Endothelial cell (in vitro differentiated cells): ENCODE measurements around the gene C11orf91. TPM values are rescaled to one million over a fixed set of nuclear protein-coding genes. Genes with fewer than 3 reads are reported as not detected.

Experiments used
- DNase-seq: peaks from one replicate; pipeline ENCODE4 v3.0.0; 2021; ENCODE audit warnings: low spot score
- H3K27ac Mint-ChIP-seq: one replicate; pipeline ENCODE4 v1.8.0; 2021; ENCODE audit warnings: mixed read lengths, inconsistent platforms; ENCODE audit not compliant: unreplicated experiment
- H3K27me3 Mint-ChIP-seq: one replicate; pipeline ENCODE4 v1.8.0; 2021; ENCODE audit warnings: mild to moderate bottlenecking, moderate library complexity, mixed read lengths, inconsistent platforms; ENCODE audit not compliant: unreplicated experiment
- H3K36me3 Mint-ChIP-seq: one replicate; pipeline ENCODE4 v1.8.0; 2021; ENCODE audit warnings: mild to moderate bottlenecking, low read depth, mixed read lengths, inconsistent platforms; ENCODE audit not compliant: unreplicated experiment
- H3K4me1 Mint-ChIP-seq: one replicate; pipeline ENCODE4 v1.8.0; 2021; ENCODE audit warnings: mild to moderate bottlenecking, mixed read lengths, inconsistent platforms; ENCODE audit not compliant: unreplicated experiment
- H3K4me3 Mint-ChIP-seq: one replicate; pipeline ENCODE4 v1.8.0; 2021; ENCODE audit warnings: mild to moderate bottlenecking, mixed read lengths, inconsistent platforms; ENCODE audit not compliant: unreplicated experiment
- H3K9me3 Mint-ChIP-seq: one replicate; pipeline ENCODE4 v1.8.0; 2021; ENCODE audit warnings: mixed read lengths, inconsistent platforms; ENCODE audit not compliant: unreplicated experiment
- total RNA-seq: library from RNA; stranded (reverse); fragmentation: NEBNext Ultra II Directional; extraction: Animal tissue kit (Norgen Biotek cat#: 25700); gene quantifications from one replicate; pipeline ENCODE4 v1.2.1, GENCODE V29; 2021; ENCODE audit not compliant: unreplicated experiment
- TF ChIP-seq, protein P1 (sequence below): fragments of 200-600 bp; sonication (generic); IDR thresholded peaks from one replicate; pipeline ENCODE4 v1.5.0; 2021; ENCODE audit warnings: antibody characterized with exemption; ENCODE audit not compliant: unreplicated experiment

The C11orf91 gene
- total RNA-seq, 1 donor from 2014 or later: not detected

DNA sequence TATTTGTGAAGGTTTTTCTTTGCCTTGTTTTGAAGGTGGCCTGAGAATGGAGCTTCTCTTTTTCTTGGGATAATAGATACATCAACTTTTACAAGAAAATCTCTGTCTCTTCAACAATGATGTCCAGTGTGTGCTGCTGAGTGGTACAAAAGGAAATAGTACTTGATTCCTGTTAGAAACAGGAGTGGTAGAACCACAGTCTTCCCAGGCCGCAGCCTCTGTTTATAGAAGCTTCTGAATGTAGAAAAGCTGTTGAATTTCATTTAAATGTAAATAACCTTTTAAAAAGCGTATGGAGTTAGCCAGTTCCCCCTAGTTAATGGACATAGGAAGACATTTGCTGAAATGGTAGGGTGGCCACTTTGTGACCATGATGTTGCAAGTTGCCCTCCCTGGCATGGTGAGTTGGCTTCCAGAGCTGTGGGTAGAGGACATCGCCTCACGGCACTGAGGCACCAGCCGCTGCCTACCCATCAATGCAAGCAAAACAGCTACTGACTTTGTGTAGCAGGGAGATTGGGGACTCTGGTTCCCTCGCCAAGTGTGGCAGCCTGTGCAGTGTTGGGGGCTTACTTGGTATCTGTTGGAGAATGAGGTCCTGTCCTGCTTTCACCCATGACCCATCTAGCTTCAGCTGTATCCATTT is 31.6 kb downstream of the C11orf91 start:
- Mint-ChIP-seq H3K36me3 (peaks cover 18% of the 10 kb centered on the region), H3K4me1 (no peaks in the 10 kb centered on the region), H3K9me3 (no peaks in the 10 kb centered on the region), H3K4me3 (no peak overlapping the region), H3K27me3 (no peaks in the 10 kb centered on the region), H3K27ac (no peak overlapping the region)
- TF ChIP-seq, protein P1, sequence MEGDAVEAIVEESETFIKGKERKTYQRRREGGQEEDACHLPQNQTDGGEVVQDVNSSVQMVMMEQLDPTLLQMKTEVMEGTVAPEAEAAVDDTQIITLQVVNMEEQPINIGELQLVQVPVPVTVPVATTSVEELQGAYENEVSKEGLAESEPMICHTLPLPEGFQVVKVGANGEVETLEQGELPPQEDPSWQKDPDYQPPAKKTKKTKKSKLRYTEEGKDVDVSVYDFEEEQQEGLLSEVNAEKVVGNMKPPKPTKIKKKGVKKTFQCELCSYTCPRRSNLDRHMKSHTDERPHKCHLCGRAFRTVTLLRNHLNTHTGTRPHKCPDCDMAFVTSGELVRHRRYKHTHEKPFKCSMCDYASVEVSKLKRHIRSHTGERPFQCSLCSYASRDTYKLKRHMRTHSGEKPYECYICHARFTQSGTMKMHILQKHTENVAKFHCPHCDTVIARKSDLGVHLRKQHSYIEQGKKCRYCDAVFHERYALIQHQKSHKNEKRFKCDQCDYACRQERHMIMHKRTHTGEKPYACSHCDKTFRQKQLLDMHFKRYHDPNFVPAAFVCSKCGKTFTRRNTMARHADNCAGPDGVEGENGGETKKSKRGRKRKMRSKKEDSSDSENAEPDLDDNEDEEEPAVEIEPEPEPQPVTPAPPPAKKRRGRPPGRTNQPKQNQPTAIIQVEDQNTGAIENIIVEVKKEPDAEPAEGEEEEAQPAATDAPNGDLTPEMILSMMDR: no peak
- DNase-seq: no peak

DNA sequence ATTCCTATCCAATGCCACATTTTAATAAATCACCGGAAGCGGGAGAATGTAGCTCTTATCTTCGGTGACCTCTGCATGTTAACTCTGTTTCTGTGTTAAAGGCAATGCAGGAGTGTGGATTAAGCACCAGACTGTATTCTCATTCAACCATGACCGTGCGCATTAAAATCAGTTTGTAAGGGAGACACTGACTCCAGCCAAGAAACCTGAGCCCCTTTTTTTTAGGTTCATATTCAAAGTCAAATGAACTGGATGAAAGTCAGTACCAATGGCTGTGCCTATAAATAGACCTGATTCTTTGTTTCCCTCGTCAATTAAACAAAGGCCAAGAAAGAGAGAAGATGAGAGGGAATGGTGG is 32.2 kb downstream of the C11orf91 start:
- DNase-seq: no peak
- TF ChIP-seq, protein P1: no peak
- H3K4me1 Mint-ChIP-seq: no peaks in the 10 kb centered on the region
- H3K27me3 Mint-ChIP-seq: no peaks in the 10 kb centered on the region
- no peak overlapping the region for H3K27ac Mint-ChIP-seq
- no peak overlapping the region for H3K4me3 Mint-ChIP-seq
- peaks cover 18% of the 10 kb centered on the region for H3K36me3 Mint-ChIP-seq
- H3K9me3 Mint-ChIP-seq: no peaks in the 10 kb centered on the region

GRCh38 chr11:33667819-33668467 is 32.7 kb downstream of the C11orf91 start:
- Mint-ChIP-seq H3K9me3 (no peaks in the 10 kb centered on the region), H3K36me3 (peaks cover 18% of the 10 kb centered on the region), H3K27ac (no peak overlapping the region), H3K27me3 (no peaks in the 10 kb centered on the region), H3K4me1 (no peaks in the 10 kb centered on the region), H3K4me3 (no peak overlapping the region)
- TF ChIP-seq, protein P1: no peak
- no peak for DNase-seq

DNA sequence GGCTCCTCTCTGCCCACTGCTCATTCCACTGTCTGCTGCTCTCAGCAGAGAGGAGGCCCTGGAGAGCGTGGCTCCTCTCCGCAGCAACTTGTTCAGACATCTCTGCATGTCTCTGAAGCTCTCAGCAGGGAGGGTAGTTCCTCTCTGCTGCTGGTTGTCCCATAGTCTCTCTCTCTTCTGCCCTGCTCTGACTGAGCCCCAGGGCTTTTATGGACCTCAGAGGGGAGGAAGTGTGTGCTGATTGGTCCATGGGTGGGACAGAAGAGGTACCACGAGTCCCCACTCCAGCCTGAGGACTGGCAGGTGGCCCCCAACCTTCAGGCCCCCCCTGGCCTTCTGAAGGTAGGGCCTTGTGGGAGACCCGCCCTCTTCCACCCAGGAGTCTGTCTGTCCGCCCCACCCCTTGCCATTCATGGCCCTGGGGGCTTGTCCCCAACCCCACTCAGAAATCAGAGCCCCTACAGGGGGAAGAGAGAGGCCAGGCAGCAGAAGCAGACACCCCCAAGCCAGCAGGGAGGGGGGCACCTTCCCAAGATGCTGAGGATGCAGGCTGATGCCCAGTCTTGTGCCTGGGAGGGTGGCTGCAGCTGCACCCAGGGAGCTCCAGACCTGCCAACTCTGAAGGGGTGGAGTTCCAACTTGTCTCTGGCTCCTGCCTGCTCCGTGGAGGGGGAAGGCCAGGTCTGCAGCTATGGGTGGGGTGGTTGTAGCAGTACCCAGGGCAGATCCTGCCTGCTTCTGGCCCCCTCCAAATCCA is 35.1 kb downstream of the C11orf91 start:
- Mint-ChIP-seq H3K36me3 (peaks cover 18% of the 10 kb centered on the region), H3K4me3 (no peak overlapping the region), H3K27ac (no peak overlapping the region), H3K27me3 (peaks cover 1% of the 10 kb centered on the region), H3K9me3 (no peaks in the 10 kb centered on the region), H3K4me1 (no peaks in the 10 kb centered on the region)
- no peak for DNase-seq
- TF ChIP-seq, protein P1: no peak

DNA sequence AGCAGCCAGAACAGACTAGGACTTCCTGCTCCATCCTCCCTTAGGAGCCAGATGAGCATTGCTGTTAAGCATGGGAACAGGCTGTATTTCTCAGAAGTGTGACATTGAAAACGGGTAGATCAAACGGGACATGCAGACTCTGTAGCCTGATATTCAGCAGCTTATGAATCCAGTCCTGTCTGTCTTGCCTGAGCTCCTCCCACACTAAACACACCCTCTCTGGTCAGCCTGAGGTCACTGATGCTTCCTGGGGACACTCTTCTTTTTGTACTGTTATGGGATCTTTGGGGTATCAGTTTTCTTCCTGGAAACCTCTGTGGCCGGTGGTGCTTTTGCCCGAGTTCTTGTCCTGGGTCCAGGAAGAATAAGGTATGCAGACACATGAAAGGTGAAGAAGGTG is 35.8 kb downstream of the C11orf91 start:
- TF ChIP-seq, protein P1: no peak
- peak overlapping the region; percentile 23 for H3K4me3 Mint-ChIP-seq
- no peaks in the 10 kb centered on the region for H3K9me3 Mint-ChIP-seq
- peaks cover 1% of the 10 kb centered on the region for H3K27me3 Mint-ChIP-seq
- H3K36me3 Mint-ChIP-seq: peaks cover 18% of the 10 kb centered on the region
- no peak for DNase-seq
- no peaks in the 10 kb centered on the region for H3K4me1 Mint-ChIP-seq
- no peak overlapping the region for H3K27ac Mint-ChIP-seq
